ENCODE data around the gene PFKFB3.
"Not testable (repeated sequence)": the region's sequence is repeated elsewhere in the genome, so short reads cannot be mapped to it uniquely, and the experiment has no call there.

PFKFB3 gene

GRCh38 chr10:6202098-6202683 is 541 bp upstream of the PFKFB3 start:
- no peak for DNase-seq (ENCODE audit: low read depth, low spot score)

GRCh38 chr10:6203331-6204062 is 765 bp downstream of the PFKFB3 start:
- DNase-seq (ENCODE audit: low read depth, low spot score): no peak

- no peak for DNase-seq (ENCODE audit: low read depth, low spot score)
Measured at GRCh38 chr10:6204063-6204340, 1.3 kb downstream of the PFKFB3 start.

- DNase-seq (ENCODE audit: low read depth, low spot score): no peak
Measured at GRCh38 chr10:6204341-6205191, 1.8 kb downstream of the PFKFB3 start.

GRCh38 chr10:6206486-6206885 is 3.8 kb downstream of the PFKFB3 start:
- DNase-seq (ENCODE audit: low read depth, low spot score): not testable (repeated sequence)

DNA sequence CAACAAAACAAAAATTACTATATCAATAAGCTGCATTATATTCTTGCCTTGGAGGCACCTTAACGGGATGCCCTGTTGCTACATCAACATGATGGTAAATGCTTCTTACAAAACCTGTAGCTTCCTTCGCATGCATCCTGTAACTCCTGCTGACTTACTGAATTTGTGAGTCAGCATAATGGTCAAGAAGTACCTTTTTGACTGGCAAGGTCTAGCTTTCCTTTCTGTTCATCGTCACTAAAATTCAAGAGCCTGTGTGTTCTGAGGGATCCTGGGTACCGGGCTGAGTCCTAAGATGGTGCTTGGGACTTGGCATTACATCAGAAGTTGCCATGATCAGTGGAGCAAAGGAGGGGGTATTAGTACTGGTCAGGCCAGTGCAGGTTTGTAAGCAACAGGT is 4.9 kb downstream of the PFKFB3 start:
- no peak for DNase-seq (ENCODE audit: low read depth, low spot score)

- DNase-seq (ENCODE audit: low read depth, low spot score): no peak
Measured at GRCh38 chr10:6208799-6209235, 6.1 kb downstream of the PFKFB3 start.

GRCh38 chr10:6211341-6211670 is 8.6 kb downstream of the PFKFB3 start:
- DNase-seq (ENCODE audit: low read depth, low spot score): no peak

DNA sequence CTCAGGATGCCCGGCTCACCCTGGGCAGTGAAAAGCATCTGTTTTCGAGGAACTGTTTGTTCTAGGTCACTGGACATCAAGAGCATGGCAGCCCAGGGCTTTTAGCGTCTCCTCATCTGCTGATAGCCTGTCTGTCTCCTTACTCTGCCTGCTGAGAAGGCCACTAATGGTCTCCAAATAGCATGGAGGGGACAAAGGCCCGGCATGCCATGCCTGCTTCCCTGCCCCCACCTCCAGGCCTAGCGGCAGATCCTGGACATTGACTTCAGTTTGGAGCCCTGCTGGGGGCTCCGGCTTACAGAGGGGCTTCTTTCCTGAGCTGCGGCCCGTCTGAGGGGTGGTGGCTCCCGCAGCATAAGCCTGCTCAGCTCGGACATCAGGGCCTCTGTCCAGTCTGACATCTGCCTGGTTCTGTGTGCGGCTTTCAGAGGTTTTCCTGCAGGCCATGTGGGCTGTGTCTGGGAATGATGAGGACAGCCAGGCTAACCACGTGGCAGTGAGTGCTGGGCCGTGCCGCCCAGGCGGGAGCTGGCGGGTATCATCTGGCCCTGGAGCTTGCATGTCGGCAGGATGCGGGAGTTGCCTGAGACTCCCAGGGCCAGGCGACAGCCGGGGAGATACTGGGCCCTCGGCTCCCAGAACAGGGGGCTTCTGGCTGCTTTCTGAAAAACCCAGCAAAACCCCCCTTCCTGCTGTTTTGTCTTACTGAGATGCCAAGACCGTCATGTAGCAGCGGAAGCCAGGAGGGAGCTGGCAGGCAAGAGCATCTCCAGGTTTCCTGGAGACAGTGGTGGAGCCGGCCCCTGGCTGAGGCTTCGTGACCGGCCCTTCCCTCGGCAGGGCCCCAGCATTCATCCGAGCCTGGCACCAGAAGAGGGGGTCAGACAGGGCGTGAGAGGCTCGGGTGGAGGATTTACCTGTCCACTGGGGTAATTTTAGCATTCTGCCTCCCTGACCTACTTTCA is 9.2 kb downstream of the PFKFB3 start:
- no peak for DNase-seq (ENCODE audit: low read depth, low spot score)

GRCh38 chr10:6212806-6213205 is 10.1 kb downstream of the PFKFB3 start:
- DNase-seq (ENCODE audit: low read depth, low spot score): no peak

DNA sequence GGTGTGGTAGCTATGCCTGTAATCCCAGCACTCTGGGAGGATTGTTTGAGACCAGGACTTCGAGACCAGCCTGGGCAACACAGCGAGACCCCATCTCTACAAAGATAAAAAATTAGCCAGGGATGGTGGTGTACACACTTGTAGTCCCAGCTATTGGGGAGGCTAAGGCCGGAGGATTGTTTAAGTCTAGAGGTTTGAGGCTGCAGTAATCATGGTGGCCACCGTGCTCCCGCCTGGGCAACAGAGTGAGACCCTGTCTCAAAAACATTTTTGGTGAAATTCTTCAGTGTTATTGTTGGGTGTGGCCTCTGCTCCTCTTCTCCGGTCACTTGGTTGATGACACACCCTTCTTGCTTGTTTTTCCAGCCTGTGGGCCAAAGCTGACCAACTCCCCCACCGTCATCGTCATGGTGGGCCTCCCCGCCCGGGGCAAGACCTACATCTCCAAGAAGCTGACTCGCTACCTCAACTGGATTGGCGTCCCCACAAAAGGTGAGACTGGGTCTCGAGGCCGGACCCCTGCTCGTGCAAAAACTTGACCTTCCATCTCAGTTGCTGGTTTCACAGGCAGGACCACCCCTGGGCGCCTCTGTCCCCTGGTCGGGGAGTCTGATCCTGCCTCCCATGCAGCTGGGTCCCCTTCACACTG is 10.6 kb downstream of the PFKFB3 start:
- no peak for DNase-seq (ENCODE audit: low read depth, low spot score)

GRCh38 chr10:6213908-6214307 is 11.2 kb downstream of the PFKFB3 start:
- no peak for DNase-seq (ENCODE audit: low read depth, low spot score)

- DNase-seq (ENCODE audit: low read depth, low spot score): no peak
Measured at GRCh38 chr10:6214612-6215011, 11.9 kb downstream of the PFKFB3 start.

DNA sequence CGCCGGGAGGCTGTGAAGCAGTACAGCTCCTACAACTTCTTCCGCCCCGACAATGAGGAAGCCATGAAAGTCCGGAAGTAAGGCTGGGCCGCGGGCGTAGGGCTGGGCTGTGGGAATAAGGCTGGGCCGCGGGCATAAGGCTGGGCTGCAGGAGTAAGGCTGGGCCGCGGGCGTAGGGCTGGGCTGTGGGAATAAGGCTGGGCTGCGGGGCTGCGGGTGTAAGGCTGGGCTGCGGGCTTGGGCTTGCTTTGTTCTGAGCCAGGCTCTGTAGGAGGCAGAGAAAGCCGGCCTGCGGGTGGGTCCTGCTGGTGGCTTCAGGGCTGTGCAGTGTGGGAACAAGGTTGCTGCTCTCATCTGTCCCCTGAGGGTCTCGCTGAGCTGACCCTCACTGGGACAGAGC is 12.5 kb downstream of the PFKFB3 start:
- no peak for DNase-seq (ENCODE audit: low read depth, low spot score)

DNA sequence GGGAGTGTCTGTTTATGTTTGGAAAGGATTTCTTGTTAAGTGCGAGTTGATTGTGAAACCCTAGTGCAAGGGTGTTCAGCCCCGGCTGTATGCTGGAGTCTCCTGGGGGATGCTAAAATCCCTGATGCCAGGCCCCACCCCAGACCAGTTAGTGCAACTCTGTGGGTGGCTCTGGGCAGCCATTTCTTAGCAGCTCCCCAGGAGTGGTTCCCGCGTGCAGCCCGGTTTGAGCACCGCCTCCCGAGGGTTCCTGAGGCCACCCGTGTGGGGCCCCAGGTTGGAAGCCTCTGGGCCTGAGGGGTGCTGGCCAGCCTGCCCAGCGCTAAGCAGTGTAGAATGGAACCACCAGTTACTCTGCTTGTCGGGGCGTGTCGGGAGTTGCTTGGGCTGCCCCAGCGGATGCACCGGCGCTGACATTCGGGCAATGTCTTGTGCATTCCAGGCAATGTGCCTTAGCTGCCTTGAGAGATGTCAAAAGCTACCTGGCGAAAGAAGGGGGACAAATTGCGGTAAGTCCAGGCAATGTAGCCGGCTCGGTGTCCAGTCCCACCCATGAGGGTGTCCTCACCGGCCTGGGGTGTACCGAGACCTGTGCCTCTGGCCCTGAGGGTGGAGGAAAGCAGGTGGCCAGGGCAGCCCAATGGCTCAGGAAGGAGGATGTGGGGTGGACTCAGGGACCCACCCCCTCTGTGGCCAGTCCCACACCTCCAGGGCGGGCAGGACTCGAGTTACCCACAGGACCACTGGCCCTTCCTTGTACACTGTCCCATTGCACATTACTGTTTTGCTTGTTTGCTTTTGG is 13.2 kb downstream of the PFKFB3 start:
- DNase-seq (ENCODE audit: low read depth, low spot score): no peak

- DNase-seq (ENCODE audit: low read depth, low spot score): no peak
Measured at GRCh38 chr10:6216916-6217315, 14.2 kb downstream of the PFKFB3 start.

- DNase-seq (ENCODE audit: low read depth, low spot score): no peak
Measured at GRCh38 chr10:6217611-6218010, 14.9 kb downstream of the PFKFB3 start.

DNA sequence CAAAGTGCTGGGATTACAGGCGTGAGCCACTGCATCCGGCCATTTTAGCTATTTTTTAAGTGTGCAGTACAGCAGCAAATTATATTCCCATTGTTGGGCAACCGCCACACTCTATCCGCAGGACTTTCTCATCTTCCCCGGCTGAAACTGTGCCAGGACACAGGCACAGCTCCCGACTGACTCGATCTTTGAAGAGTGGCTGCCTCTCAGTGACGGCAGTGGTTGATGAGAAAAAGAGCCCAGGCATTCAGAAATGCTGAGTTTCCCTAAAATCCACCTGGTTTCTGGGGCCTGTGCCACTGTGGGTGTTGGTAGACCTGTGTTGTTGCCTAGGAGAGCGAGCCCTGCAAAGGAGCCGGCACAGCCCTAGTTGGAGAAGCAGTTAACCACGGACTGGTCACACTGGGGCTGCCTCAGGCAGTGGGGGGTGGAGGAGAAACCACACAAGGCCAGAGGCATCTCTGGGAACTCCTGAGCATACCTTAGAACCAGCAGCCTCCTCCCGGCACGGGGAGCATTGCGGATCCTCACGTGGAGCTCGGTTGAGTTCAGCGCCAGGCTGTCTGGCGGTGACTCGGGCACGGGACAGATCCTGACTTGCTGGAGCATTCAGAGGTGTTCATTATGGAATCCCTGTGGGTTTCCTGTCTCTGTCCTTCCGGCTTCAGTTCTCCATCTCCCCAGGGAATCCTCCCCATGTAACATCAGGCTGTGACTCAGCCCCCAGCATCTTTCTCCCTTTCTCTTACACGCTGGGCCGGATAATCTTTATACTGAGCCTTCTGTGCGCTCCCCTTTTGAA is 16.2 kb downstream of the PFKFB3 start:
- DNase-seq (ENCODE audit: low read depth, low spot score): no peak

DNA sequence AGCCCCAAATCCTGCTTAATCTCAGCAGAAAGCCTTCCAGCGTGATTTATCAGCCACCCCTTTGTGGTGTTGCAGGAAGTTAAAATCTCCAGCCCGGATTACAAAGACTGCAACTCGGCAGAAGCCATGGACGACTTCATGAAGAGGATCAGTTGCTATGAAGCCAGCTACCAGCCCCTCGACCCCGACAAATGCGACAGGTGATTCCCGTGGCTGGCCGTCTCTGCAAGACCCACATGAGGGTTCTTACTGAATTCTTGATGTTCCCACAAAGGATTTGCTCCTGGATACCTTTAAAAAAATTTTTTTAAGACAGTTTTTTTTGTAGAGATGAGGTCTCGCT is 16.7 kb downstream of the PFKFB3 start:
- DNase-seq (ENCODE audit: low read depth, low spot score): no peak
